GM21619 (cell line): ENCODE data around the gene GSAP.

ENCODE experiments used
- ATAC-seq: cut with Tn5 transposase; IDR thresholded peaks from one replicate; pipeline ENCODE4 v1.9.1; 2021; ENCODE audit not compliant: unreplicated experiment

Gene GSAP

DNA sequence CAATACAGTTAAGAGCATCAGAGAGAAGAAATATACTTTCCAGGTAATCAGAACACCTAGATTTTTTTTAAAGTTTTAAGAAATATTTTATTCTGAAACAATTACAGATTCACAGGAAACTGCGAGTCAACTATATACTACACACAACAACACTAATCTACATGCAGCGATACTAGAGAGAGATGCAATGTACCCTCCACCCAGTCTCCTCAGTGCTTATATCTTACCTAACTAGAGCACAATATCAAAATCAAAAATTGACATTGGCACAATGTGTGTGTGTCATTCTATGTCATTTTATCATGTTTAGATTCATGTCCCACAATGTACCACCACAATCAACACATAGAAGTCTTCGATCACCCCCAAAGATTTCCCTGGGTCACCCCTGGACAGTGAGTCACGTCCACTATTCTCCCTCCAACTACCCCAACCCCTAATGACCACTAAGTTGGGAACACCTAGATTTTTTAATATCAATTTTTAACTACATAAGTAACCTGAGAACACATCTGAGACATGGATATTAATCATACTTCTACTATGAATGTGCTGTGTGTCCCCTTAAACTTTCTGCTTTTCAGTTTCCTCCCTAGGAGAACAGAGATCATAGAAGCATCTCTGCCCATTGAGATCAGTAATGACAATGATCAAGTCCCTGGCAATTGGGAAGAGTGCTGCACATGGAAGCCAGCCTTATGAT, 86.5 kb downstream of the GSAP start:
- peak; percentile 13 for ATAC-seq

DNA sequence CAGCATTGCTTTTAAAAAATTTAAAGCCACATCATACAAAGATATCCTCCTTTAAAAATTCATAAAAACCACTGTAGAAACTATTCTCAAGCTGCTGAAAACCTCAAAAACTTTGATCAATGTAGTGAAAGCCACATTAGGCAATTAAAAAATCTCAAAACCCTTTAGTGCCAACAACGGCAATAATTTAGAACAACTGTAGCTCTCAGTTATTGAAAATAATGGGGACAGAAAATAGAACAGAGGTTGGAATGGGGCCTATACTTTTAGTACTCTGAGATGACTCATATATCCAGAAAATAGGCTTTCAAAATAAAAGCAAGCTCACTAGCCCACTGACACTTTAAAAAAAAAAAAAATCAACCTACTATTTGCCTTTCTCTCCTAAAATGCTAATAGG, 87.5 kb downstream of the GSAP start:
- ATAC-seq = no peak

DNA sequence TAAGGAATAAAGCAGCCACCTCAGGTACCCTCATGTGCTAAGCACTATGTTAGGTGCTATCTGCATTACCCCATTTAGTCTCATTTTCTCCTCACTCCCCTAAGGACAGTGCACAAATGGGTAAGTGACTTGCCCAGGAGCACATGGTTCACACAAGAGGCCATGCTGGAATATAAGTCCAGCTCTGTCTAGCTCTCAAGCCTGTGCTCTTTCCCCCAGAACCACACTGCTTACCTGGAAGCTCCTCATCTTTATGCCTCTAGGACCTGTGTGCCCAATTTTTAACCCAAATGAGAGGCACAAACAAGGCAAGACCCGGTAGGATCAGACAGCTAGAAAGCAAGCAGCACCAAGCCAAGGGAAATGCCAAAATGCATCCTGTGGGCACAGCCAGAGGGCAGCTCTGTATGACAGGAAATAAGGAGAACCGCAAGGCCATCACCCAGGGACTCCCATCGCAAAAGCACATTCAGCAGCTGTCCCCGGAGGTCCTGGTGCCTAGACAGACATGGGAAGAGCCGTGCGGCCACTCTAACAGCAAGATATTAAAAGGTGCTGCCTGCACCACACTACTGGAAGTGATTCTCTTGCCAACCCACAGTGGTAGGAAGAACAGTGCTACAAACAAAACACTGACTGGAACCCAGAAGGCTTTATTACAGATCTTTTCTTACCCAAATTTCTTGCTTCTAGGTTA, 88.1 kb downstream of the GSAP start:
- no peak for ATAC-seq

DNA sequence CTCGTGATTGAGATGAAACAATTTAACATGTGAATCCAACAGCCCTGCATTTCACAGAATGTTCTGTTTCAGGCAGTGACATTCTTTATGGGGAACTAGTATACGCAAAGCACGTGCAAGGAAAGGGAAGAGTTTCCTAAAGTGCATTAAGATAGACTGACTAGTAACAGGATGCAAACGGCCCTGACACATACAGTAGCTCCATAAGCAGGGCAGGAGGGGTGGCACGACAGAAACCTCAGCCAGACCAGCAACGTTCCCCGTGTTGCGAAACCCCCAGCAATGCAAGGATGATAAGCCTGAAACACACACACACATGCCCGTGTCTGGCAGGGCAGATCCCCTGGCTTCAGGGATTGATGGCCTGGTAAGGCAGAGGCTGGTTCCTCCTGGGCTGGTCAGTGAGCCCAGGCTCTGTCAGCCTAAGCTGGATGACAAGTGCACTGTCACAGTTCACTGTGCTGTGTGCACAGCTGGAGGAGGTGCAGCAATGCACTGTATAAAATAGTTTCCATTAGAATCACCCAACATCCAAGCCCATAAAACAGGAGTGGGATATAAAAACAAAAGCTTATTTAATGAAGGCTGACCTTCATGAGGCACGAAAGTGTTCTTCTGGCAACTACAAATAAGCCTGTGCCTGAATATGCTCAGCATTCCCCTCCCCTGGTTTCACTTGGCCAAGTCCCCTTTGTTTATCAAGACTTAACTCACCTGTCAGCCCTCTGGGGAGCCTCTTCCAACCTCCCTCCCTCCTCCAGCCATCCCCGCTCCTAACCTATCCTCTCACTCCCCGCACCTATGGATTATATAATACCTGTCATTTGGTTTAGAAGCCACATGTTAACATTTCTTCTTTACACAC, 88.8 kb downstream of the GSAP start:
- ATAC-seq = no peak

DNA sequence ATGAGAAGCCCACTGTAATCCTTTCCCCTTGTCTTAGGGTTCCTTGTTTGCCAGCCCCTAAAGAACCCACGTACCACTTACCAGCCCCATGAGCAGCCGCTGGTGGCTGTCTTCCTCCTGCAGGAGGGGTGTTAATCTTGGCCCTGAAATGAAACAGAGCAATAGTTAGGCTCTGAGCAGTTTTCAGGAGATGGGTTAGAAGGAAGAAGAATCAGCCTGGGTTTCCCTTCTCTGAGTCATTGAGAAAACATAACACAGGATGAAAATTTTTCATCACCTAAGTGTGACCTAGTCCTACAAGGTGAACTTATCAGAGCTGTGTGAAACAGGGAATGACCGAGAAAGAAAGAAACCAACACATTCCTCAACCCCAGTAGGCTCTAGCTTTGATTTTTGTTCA, 90.0 kb downstream of the GSAP start:
- no peak for ATAC-seq

DNA sequence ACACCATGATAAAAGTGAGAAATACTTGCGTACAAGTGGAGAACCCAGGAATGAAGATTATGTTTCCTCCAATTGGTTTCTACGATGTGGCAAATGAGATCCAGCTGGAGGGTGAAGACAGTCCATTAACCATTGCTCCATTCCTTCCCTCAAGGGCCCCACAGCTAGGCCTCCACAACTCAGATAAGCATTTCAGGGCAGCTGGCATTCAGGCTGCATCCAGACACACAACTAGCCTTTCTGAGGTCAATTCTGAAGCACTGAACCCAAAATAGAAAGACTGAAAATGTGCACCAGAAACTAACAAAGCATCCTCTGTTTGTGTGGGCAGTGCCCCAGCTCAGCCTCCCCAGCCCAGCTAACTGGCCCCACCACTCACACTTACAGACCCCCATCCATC, 94.8 kb downstream of the GSAP start:
- no peak for ATAC-seq

DNA sequence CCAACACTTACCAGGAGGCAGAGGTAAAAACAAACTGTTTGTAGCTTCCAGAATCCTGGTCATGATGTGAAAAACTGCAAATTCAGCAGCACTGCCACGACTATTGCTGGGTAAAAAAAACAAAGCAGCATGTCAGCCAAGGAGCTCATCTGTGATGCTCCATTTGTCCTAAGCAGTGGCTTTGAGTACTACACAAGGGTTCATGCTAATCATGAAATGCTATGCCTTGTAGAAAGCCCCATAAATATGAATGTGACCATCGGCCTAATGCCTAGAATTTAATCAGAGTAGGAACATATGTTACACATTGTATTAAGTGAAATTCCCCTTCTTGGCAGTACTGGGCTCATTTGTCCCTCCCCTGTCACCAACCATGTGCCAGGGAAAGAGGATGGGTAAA, 95.4 kb downstream of the GSAP start:
- no peak for ATAC-seq

DNA sequence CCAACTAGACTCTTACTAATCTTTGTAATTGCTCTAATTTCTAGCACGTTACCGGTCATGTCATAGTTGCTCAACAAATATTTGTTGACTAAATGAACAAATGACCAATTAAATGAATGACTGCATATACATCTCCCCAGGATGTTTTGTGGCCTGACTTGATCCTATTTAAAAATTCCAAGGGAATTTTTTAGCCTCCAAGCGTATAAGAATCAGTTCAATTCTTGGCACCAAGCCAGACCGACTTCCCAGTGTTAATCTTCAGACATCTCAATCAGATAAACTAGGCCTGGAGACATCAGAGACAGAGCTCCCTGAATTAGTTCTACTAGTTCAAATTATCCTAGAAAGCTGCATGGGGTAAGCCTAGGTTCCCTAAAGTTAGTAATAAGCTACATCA, 96.0 kb downstream of the GSAP start:
- ATAC-seq = no peak

DNA sequence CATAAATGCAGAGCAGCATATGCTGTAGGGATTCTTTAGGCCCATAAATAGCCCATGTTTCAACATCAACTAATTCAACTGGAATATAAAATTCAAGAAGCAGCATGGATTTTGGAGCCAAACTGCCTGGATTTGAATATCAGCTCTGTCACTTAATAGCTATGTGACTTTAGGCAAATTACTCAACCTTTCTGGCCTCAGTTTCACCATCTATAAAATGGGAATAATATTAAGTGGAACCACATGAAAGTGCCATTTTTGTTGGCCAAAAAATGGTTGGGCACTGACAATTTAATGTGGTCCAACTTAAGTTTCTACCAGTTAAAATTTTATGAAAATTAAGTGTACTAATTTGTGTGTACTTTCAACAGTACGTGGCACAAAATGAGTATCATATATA, 98.1 kb downstream of the GSAP start:
- ATAC-seq = no peak

DNA sequence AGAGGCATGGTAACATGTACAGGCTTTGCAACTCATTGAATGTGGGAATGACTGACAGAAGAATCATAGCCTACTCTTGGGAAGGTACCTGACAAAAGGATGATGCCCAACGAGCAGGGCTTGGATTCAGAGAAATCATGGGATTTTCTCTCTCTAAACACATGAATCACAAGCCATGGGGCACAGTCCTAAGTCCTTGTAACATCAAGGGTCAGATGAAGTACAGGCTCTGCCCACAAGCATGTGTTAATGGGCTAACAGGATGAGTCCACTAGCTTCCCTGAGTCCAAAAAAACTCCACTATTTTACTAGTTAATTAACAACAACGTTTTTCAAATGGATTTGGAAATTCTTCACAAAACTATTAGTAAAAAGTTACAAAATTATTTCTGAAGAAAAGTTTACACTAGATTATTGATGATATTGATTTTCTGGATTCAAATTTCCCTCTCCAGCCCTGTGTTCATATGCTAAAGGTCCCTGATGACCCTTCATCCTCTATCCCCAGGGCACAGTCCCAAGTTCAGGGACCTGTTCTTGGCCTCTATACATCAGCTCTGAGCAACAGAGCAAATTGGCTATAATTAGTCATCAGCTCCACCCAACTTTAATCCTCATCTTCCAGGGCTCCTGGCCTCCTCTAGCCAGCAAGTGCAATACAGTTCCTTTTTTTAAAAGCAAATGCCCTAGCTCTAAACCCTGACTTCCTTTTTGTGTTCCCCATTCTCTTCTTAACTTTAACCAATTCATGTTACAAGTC, 99.8 kb downstream of the GSAP start:
- ATAC-seq = no peak

DNA sequence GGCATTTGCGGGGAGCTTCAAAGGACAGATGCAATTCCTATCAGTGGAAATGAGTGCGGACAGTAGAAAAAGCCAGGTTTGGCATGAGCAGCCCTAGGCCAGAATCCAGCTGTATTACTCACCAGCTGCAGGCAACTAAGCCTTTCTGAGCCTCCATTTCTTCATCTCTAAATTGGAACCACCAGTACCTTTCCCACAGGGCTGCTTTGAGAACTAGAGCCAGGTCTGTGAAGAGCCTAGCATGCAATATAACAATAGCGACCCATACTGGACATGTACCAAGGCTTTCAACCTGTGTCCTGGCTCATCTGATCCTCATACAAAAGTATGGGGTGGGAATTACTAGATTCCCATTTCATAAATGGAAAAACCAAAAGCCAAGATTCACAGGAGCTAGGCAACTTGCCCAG, 101.0 kb downstream of the GSAP start:
- ATAC-seq = no peak

DNA sequence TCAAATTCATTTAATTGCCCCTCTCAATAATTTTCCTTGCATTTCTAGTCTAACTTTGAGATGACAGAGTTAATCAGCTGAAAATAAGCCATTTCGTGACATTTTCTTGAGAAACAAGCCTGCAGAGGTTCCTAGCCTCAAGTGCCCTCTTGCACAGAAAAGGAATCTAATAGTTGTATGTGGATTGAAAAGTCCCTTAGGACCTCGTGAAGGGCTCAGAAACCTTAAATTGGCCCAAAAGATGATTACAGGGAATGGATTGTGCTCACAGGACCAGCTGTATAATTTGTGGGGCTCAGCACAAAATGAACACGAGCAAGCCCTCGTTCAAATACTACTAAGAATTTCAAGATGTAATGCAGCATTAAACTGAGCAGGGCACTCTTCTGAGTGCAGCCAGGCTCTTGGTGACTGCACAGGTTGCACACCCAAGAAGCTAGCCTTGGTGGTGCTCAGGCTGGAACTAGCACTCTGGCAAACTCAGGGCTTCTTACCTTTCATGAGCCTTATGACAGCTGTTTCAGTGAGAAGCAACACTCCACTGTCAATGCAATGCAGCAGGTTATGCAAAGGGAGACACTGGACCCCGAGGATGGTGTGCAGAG, 102.2 kb downstream of the GSAP start:
- ATAC-seq = no peak

DNA sequence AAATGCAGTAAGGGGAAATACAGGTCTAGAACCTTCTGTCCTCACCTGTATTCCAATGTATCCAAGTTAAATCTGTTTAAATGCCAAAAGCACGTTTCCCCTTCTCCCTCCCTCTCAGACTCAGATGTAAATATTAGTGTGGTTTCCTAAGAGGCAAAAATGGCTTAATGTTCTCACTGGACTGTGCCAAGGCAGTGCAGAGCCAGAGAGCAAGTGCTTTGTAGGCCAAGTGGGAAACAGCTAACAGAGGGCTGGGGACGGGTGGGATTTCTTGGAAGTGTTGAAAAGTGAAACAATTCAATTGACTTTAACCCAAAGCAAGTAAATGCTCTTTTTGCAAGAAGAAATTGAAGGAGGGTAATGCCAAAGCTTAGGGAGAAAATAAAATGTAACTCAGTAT, 103.1 kb downstream of the GSAP start:
- no peak for ATAC-seq

DNA sequence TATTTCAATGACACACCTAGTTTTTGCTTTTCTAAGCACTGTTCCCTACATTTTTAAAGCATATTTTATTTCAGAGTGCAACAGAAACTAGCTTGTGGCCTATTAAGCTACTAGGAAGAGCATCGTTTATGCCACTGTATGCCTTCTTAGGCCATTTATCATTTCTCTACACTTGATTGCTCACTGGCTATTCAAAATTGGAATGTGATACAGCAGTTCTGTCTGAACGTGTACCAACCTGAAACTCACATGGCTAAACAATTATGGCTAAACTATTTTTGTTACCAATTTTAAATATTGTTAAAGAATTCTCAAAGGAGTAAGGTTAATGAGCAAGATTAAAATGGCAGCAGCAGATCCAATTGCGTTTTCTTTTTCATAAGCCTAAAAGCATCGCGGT, 105.2 kb downstream of the GSAP start:
- no peak for ATAC-seq

DNA sequence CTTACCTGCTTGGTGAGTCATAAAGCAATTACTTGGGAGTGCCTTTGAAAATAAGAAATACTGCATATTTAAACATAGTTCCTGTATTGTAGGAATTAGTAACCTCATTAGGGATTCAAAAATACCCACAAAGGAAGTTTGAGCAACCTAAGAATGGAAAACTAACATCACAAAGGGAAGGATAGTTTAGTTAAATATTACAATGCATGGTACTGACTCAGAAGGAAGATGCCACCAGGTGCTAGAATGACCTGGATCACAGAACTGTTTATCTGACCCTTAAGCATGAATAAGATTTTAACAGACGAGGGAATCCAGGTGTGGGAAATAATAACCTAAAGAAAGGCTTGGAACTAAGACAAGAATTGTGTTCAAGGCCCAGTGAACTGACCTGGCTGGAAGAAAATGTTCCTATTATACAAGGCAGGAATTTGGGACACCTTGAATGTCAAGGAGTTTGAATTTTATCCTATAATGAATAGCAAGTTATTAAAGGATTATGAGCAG, 106.4 kb downstream of the GSAP start:
- ATAC-seq = no peak

DNA sequence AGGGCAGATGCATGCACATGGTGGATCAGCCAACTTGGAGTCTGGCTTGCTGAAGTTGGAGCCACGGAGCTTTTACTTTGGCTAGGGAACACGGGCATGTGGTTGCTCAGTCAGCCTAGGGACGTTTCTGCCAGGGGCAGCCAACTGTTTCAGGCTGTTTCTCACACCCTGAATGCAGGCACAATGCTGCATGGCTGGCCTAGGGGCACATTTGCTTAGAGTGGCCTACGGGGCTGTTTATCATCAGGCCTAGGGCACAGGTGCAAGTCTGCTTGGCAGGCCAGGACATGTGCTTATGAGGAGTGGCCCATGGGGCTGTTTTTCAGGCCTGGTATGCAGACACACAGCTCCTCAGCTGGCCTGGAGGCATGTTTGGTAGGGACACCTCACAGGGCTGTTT, 107.4 kb downstream of the GSAP start:
- ATAC-seq = no peak

DNA sequence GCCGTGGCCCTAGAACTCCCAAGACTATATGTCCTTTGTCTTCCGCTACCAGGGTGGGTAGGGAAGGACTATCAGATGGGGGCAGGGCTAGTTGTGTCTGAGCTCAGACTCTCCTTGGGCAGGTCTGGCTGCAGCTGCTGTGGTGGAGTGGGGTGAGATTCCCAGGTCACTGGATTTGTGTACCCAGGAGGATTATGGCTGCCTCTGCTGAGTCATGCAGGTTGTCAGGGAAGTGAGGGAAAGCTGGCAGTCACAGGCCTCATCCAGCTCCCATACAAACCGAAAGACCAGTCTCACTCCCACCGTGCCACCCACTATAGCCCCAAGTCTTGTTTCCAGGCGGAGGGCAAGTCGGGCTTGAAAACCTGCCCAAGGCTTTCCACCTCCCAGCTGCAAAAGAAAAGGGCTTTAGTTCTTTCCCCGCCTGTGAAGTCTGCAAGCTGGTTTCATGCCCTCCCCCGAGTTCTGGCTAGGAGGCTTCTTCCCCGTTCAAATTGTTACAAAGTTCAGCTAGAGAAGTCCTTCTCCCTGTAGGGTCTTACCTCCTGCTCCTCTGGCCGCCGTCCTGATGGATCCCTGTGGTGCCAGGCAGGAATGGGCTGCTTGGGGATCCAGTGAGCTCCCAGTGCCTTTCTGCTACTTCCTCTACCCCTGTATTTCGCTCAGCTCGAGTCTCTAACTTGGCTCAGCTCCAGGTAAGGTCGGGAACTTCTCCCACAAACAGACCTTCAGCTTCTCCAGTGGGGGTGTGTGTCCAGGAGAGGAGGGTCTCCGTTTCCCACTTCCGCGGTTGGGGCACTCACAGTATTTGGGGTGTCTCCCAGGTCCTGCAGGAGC, 109.7 kb downstream of the GSAP start:
- no peak for ATAC-seq

DNA sequence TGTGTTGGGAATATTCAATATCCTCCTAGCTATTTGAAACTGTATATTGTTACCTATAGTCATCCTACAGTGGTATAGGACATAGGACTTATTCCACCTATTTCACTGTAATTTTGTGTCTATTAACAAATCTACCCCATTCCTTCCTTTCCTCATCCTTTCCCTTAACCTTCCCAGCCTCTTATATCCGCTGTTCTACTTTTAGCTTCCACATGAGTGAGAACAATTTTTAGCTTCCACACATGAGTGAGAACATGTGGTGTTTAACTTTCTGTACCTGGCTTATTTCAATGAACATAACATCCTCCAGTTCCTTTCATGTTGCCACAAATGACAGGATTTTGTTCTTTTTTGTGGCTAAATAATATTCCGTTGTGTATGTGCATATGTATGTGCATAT, 120.6 kb downstream of the GSAP start:
- no peak for ATAC-seq

DNA sequence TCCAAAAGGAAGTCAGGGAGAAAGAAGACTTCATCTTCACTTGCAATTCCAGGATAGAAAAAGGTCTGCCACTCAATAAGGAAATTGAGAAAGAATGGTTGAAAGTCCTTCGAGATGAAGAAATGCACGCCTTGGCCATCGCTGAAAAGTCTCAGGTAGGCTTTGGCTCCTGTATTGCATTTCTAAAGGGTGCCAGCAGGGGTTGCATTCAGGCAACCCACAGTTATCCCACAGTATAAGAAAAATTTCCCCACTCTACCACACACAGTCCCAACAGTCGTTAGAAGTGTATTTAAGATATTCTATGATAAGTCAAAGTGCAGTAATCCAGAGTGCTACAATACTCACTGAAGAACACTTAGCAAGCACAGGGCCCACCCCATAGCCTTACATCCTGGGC, 123.1 kb downstream of the GSAP start:
- no peak for ATAC-seq

DNA sequence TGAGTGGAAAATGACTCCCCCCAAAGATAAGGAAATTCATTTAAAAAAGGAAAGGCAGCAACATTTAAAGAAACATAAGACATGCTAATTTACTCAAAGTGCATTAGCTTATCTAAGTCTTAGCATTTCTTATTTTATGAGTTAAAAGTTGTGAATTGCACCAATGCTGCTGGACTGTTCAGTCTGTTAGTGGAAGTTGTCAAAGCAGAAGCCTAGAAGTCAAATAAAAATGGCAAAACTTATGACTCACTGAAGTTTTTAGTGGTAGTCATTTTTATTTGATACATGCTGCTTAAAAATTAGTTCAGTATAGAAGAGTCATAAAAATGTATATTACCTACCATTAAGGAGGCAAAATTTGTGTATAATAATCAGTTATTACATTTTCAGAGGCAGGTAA, 125.7 kb downstream of the GSAP start:
- no peak for ATAC-seq
